Measurements from ENCODE around the gene ETV5. TPM values are rescaled to one million over a fixed set of nuclear protein-coding genes. Genes with fewer than 3 reads are reported as not detected.

ETV5 gene
- total RNA-seq, 2 donors from 2014 or later = 0.99 to 1.2 TPM

DNA sequence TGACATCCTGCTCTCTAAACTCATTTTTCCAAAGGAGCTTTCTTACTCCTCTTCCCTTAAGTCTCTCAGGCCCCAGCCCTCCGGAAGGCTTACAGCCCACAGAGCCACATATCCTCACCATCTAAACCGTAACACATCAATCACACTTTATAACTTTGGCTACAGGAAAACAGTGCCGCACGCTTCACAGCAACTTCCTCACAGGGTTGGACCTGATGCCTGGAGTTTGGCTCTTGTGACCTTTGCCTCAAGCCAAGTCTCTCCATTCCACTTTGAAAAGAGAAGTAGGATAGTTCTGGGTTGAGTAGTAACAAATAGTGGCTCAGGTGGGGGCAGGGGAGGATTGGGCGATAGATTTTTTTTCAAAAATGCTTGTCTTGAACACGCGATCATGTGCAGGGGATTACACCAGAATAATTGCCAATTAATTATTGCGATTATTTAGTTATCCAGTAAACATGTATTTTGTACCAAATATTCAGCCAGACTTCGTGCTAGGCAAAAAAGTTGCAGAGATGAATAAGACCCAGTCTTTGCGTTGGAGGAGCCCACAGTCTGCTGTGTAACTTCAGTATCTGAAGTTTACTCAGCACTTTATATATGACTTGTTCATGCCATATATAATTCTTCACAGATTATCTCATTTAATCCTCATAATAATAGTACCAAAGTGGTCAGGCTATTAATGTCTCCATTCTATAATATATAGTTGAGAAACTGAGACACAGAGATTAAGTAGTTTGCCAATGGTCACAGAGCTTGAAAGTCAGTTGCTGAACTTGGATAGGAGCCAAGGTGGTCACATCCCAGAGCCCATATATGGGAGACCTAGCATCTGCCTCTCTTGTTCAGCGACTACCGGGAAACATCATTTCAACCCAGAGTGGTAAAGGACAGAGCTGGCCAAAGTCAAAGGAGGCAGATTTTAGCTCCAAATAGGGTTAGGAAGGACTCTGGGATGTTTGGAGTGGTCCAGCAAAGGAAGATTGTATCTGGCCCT is 2.4 kb upstream of the ETV5 start:
- peaks cover 77% of the 10 kb centered on the region for H3K27me3 Mint-ChIP-seq
- peaks cover 8% of the 10 kb centered on the region for H3K36me3 Mint-ChIP-seq (ENCODE audit: low read depth)
- peak overlapping the region; percentile 93 for H3K4me3 Mint-ChIP-seq
- peaks cover 27% of the 10 kb centered on the region for H3K4me1 Mint-ChIP-seq
- no peak overlapping the region for H3K27ac Mint-ChIP-seq
- no peaks in the 10 kb centered on the region for H3K9me3 Mint-ChIP-seq
- peak; percentile 13 for ATAC-seq (replicated peaks)

DNA sequence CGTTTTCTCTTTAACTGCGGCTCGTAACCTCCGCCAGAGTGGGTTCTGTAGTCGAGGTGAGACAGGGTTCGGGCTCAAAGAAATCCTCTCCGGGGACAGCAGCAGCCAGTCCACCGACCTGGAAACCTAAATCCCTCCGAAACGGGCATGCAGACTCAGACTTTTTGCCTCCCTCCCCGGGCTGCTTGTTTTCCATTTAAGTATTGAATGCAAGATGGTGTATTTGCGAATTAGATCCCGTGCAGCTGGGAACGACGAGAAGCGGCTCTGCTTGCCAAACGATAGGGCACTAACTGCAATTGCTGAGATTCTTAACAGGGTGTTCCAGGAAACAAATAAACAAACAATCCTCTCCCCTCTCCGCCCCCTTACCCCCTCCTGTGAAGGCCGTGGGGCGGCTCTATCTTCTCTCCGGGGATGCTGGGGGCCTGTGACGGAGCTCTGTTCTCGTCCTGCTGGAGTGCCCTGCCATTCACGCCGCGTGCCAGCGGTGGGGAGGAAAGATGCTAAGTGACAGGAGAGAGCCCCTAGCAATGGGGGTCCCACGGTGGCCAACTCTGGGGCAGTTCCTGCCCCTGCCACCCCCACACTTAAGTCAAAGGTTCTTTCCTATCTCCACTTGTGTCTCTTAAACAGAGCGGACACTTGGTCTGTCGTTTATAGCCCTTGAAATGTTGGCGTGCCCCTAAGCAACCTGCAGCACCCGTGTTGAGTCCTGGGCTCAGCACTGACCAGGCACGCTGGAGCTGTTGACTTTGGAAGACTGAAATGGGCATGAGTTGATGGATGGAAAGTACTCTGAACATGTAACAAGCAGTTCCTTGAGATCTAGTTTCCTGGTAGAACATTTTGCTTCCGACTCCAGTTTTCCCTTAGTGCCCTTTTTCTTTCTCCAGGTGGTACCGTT is 1.3 kb upstream of the ETV5 start:
- H3K27ac Mint-ChIP-seq = no peak overlapping the region

DNA sequence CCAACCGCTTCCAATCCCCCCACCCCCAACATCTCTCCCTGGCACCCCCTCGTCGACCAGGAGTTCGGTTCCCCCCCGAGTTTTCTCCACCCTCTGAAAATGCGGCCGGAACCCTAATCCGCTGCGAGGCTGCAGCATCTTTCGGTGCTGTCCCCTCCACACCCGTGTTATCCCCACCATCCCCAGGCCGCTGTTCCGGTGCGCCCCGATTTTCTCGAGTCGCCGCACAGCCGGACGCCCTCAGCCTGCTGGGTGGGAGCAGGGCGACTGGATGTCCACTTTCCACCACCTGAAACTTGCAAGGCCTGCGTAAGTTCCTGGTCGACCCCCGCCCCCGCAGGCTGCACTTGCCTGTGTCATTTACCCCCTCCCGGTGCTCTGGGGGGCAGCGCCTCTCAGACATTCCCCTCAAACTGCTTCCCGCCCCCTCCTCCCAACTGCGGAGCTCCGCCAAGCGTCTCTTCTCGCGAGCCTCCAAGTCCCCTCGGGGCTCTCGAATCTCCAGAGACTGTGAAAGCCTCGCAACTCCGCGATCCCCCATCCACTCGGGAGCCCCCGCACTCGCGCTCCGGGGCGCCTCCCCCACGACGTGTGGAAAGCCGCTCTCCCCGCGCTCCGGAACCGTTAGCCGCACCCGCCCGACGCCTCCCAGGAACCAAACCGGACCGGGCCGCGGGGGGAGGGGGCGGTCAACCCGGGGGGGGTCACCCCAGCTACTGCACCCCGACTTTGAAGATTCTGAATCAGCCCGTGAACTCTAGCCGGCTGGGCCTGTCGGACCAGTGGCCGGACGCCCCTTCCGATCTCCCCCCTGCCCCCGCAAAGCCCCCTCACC is 566 bp downstream of the ETV5 start:
- Mint-ChIP-seq H3K36me3 (ENCODE audit: low read depth) (peaks cover 8% of the 10 kb centered on the region), H3K9me3 (no peaks in the 10 kb centered on the region), H3K27ac (no peak overlapping the region), H3K4me1 (peaks cover 27% of the 10 kb centered on the region), H3K4me3 (peak overlapping the region; percentile 93), H3K27me3 (peaks cover 72% of the 10 kb centered on the region)
- ATAC-seq (replicated peaks) = no peak

More for the DNA sequence above, 1.3 kb upstream of the ETV5 start:
- Mint-ChIP-seq H3K9me3 (no peaks in the 10 kb centered on the region), H3K4me3 (peak overlapping the region; percentile 93), H3K4me1 (peaks cover 27% of the 10 kb centered on the region), H3K27me3 (peaks cover 76% of the 10 kb centered on the region), H3K36me3 (ENCODE audit: low read depth) (peaks cover 8% of the 10 kb centered on the region)
- no peak for ATAC-seq (replicated peaks)

DNA sequence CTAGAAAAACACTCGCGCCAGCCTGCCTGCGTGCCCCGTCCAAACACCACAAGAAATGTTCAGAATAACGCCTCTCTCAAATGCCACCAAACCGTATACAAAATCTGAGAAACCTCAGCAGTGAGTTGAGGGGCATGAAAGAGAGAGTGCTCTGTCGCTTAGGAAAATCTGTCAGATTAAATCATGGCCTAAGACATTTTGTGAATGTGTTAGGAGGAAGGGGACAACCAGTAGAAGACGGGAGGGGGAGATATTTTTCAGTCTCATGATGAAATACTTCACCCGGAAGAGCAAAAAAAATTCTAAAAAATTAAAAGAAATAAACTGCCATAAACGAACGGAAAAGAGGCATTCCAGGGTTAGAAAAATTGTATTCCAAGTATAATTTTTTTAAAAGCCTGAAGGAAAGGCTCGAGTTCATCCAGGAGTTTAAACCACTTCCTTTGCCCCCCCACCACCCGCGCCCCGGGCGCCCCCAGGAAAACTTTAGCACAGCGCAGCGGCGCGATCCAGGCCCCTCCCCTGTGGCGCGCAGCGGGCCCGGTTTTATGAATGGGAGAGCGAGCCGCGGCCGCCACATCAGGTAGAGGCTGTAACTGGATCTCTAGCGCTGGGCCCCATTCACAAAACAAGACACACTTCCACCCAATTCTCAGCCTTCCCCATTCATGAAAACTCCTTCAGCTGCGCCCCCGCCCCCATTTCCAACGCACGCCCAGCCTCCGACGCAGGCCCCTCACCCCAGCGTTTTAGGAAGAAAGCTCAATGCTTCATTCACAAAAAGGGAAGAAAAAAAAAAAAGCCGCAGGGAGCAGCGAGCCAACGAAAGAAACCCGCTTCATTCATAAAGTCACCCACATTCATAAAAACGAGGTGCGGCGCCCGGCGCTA is 1.4 kb downstream of the ETV5 start:
- peak overlapping the region; percentile 93 for H3K4me3 Mint-ChIP-seq
- peaks cover 72% of the 10 kb centered on the region for H3K27me3 Mint-ChIP-seq
- H3K36me3 Mint-ChIP-seq (ENCODE audit: low read depth) = peaks cover 8% of the 10 kb centered on the region
- no peak for ATAC-seq (replicated peaks)
- H3K9me3 Mint-ChIP-seq = no peaks in the 10 kb centered on the region
- H3K27ac Mint-ChIP-seq = no peak overlapping the region
- H3K4me1 Mint-ChIP-seq = peaks cover 27% of the 10 kb centered on the region

DNA sequence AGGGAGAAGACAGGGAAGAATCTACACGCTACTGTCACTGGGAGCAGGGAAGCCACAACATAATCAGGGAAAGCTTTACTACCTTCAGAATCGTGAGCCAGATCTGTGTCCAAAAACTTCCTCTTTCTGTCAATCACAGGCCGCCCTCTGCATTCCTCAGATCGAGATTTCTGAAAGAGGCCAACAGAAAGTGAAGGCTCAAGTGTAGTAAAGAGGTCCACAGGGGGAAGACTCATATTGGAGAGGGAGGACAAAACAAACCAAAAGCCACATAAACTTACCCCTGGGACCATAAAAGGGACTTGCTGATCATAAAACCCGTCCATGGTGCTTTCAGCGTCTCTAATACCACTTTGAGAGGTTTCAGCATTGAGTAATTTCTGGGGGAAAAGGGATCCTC is 3.3 kb downstream of the ETV5 start:
- peaks cover 65% of the 10 kb centered on the region for H3K27me3 Mint-ChIP-seq
- H3K27ac Mint-ChIP-seq = no peak overlapping the region
- H3K36me3 Mint-ChIP-seq (ENCODE audit: low read depth) = peaks cover 8% of the 10 kb centered on the region
- H3K4me1 Mint-ChIP-seq = peaks cover 14% of the 10 kb centered on the region
- H3K9me3 Mint-ChIP-seq = no peaks in the 10 kb centered on the region
- ATAC-seq (replicated peaks) = no peak
- no peak overlapping the region for H3K4me3 Mint-ChIP-seq

DNA sequence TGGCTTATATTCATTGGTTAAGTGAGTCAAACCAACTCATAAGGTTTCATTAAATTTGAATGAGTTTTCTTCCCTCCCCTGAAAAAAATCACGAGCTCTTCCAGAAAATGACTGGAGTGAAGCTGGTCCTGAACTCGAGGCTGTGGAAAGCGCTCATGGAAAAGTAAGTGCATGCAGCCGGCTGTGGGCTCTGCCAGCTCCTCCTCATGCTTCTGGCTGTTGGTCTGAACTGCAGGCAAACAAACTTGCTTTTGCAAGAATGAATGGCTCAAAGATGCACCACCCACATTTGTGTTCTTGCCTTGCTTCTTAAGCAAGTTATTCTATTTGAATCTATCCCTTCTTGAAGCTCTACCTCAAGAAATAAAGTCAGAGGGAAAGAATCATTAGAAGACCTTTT is 6.2 kb downstream of the ETV5 start:
- Mint-ChIP-seq H3K4me3 (no peak overlapping the region), H3K4me1 (peaks cover 1% of the 10 kb centered on the region), H3K27me3 (peaks cover 76% of the 10 kb centered on the region), H3K36me3 (ENCODE audit: low read depth) (no peaks in the 10 kb centered on the region), H3K27ac (no peak overlapping the region), H3K9me3 (no peaks in the 10 kb centered on the region)
- ATAC-seq (replicated peaks) = no peak

DNA sequence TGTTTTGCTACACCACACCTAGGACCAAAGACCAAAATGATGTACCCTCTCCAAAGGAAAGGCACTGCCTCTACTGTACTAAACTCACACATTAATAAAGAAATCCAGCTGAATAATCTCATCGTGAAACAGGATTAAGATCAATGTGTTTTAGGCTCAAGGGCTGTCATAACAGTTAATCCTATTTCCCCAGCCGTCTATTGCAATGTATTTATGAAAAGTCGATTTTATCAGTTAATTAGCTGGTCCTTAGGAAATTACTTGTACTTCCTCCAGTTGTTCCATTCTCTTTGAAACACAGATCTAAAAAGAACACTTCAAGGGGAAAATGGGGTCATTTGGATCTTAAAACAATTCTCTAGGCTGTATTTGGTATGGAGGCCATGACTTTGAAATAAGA is 8.5 kb downstream of the ETV5 start:
- H3K27ac Mint-ChIP-seq = no peak overlapping the region
- H3K9me3 Mint-ChIP-seq = no peaks in the 10 kb centered on the region
- H3K4me3 Mint-ChIP-seq = no peak overlapping the region
- ATAC-seq (replicated peaks) = no peak
- H3K27me3 Mint-ChIP-seq = peaks cover 77% of the 10 kb centered on the region
- no peaks in the 10 kb centered on the region for H3K4me1 Mint-ChIP-seq
- no peaks in the 10 kb centered on the region for H3K36me3 Mint-ChIP-seq (ENCODE audit: low read depth)

DNA sequence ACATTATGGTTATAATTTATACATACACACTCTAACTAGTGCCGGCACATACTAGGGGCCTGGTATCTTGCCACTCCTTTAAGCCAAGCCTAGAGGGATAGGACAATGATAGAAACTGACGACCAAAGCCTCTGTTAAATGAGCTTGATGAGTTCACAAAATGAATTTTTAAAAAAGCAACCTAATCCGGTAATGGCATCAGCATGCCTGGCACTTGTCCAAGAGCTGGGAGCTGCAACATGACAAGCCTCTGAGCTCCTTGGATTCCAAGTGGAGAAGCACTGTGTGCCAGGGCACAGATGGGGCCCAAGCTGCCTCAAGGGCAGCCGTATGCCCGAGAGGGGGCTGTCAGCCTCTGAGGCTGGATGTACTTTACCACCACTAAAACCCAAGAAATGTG is 9.7 kb downstream of the ETV5 start:
- no peaks in the 10 kb centered on the region for H3K4me1 Mint-ChIP-seq
- no peak overlapping the region for H3K4me3 Mint-ChIP-seq
- no peak overlapping the region for H3K27ac Mint-ChIP-seq
- H3K9me3 Mint-ChIP-seq = no peaks in the 10 kb centered on the region
- H3K27me3 Mint-ChIP-seq = peaks cover 82% of the 10 kb centered on the region
- H3K36me3 Mint-ChIP-seq (ENCODE audit: low read depth) = no peaks in the 10 kb centered on the region
- ATAC-seq (replicated peaks) = no peak

DNA sequence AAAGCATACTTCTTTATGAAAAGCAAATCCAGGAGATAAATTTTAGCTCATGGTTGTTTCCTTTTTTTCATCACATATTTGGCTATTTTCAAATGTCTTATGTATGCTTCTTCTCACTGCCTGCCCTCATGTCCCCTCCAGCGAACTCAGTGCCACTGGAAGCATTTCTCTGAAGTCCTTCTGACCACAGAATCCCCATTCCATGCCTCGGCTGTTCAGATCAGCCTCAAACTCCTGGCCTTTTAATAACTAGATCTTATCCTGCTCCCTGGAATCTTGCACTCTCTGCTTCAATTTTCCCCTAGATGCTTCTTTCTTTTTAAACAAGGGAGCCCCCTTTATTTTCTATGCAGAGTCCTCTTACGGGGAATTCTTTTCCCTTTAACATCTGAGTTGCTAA is 10.1 kb downstream of the ETV5 start:
- Mint-ChIP-seq H3K36me3 (ENCODE audit: low read depth) (no peaks in the 10 kb centered on the region), H3K27ac (no peak overlapping the region), H3K4me1 (no peaks in the 10 kb centered on the region), H3K27me3 (peaks cover 82% of the 10 kb centered on the region), H3K4me3 (no peak overlapping the region), H3K9me3 (no peaks in the 10 kb centered on the region)
- ATAC-seq (replicated peaks) = no peak

DNA sequence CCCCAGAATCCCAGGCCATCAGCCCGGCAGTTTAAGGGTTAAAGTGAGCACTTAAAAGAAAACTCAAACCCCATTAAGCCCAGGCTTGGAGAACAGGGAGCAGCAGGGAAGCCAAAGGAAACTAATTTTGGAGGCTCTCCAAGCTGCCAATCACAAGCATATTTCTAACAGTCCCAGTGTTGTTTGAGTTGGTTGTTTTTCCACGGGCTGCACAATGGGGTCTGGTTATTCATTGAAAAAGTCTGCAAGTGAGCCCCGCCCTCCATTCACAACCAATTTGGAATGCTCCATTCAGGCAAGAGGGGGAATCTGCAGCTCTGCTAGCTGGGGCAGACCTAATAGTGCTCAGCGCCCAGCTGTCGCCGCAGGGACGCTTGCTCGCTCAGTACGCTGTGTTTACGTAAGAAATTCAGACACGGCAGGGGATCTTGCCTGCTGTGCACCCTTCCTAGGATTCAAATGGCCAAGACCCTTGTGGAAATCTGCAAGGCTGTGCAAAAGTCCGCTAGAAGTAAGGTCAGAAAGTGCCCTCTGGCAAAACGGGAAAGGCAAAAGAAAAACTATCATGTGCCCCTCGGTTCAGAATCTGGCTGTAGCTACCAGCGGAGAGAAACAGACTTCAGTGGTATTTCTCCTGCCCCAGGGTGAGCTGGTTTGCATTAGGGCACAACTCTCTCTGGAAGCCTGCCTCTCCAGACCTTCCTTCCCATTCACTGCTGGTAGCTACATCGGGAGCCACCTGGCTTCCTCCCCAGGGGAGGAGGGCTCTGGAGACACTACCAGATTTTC is 11.0 kb downstream of the ETV5 start:
- Mint-ChIP-seq H3K36me3 (ENCODE audit: low read depth) (no peaks in the 10 kb centered on the region), H3K4me1 (no peaks in the 10 kb centered on the region), H3K27ac (no peak overlapping the region), H3K4me3 (no peak overlapping the region), H3K27me3 (peaks cover 76% of the 10 kb centered on the region), H3K9me3 (no peaks in the 10 kb centered on the region)
- no peak for ATAC-seq (replicated peaks)

DNA sequence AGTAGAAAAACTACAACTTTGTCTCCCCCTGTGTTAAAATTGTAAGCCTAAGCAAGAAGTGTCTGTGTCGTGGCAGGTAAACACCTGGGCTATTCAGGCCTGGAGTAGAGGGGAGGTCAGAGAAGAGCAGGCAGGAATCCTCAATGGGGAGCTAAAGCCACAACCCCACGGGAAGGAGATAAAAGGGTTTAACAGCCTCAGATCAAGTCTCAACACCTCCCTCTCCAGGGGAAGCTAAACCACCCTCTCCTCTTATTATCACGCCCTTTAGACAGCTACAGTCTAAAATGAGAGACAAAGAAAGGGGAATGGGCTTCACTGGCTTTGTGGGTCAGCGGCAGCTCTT is 11.6 kb downstream of the ETV5 start:
- ATAC-seq (replicated peaks) = no peak
- H3K27ac Mint-ChIP-seq = no peak overlapping the region
- peaks cover 75% of the 10 kb centered on the region for H3K27me3 Mint-ChIP-seq
- no peaks in the 10 kb centered on the region for H3K4me1 Mint-ChIP-seq
- H3K36me3 Mint-ChIP-seq (ENCODE audit: low read depth) = no peaks in the 10 kb centered on the region
- H3K4me3 Mint-ChIP-seq = no peak overlapping the region
- no peaks in the 10 kb centered on the region for H3K9me3 Mint-ChIP-seq

DNA sequence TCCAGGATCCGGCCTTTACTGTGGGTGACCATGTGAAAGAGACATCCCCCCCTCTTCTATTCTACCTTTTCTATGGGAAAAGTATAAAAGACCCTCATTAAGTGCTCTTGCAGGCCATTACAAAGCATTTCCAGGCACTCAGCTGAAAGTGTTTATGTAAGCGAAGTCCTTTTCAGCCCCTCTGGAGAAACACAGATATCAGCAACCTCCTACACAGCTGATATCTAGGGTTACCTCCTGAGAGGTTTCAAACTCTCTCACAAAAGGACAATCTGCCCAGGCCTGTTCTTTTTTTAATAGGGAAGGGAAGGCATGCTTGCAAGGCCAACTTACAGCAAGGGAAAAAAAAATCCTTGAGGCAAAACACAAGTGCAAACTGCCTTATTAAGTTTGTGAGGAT is 12.6 kb downstream of the ETV5 start:
- no peaks in the 10 kb centered on the region for H3K9me3 Mint-ChIP-seq
- H3K4me3 Mint-ChIP-seq = no peak overlapping the region
- ATAC-seq (replicated peaks) = no peak
- no peaks in the 10 kb centered on the region for H3K36me3 Mint-ChIP-seq (ENCODE audit: low read depth)
- no peaks in the 10 kb centered on the region for H3K4me1 Mint-ChIP-seq
- peaks cover 70% of the 10 kb centered on the region for H3K27me3 Mint-ChIP-seq
- H3K27ac Mint-ChIP-seq = no peak overlapping the region
